ENCODE results near the gene ENG.
"Not testable (repeated sequence)": the region's sequence is repeated elsewhere in the genome, so short reads cannot be mapped to it uniquely, and the experiment has no call there.

The ENG gene

DNA sequence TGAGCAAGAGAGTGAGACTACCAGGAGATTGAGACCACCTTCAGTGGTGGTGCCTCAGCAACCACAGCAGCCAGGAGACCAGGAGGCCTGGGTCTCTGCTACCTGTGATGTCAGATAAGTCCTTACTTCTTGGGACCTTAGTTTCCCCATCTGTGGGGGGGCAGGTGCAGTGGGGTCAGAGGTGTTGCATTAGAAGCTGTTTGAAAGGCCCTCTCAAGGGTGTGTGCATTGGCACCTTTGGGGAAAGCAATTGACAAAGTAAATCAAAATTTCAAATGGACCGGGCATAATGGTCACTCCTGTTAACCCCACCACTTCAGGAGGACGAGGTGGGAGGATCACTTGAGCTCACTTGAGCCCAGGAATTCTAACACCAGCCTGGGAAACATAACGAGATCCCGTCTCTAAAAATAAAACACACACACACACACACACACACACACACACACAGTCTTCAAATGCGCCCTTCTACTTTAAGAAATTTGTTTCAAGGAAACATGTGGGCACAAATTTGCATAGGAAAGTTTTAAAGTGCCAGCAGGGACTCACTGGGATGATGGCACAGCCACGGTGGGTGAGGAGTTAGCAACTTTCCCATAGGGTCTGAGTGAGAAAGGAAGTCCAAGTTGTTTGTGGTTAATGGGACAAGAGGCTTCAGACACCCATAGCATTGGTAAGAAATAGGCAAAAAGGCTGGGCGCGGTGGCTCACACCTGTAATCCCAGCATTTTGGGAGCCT is 24.4 kb upstream of the ENG start:
- no peak for DNase-seq (ENCODE audit: low read depth)

DNA sequence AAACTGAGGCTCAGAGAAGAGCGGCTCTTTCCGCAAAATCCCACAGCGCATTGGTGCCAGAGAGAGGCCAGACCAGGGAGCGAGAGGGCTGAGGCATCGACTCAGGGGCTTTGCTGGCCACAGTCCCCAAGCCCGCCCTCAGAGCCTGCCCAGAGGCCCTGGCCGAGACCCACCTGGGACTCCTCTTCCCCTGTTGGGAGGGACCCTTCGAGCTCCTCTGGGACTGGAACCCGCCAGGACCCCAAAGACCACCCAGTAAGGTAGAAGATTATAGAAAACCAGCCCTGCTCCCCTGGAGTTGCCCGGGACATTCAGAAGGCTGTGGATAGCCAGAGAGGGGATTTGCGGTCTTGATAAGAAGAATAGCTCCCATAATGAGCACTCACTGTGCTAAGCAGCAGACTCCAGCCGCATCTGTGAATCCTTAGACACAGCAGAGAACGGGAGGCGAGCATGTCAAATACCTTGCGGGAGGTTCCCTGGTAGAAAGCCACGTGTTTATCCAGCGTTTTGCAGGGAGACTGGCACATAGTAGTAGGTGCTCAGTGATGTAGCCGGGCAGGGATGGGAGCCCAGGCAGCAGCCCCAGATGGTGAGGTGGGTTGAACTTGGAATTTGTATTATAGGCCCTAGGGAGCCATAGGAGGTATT is 23.7 kb upstream of the ENG start:
- no peak for DNase-seq (ENCODE audit: low read depth)

DNA sequence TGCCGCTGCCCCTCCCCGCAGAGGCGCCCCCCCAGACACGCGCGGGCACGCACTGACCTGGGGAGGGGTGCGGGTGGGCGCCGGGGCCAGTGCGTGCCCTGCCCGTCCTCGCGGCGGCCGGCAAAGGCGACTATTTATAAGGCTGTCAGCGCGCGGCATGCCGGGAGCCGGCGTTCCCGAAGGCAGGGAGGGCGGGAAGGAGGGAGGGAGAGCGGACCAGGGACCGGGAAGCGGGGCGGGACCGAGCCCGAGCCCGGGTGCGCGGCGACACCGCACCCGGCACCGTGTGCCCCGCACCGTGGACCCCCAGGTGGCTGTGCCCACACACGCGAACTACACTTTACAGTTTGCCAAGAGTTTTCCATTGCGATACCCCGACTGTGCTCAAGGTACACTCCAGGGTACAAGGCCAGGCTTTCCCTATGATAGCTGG is 23.1 kb upstream of the ENG start, which contains the start of gene AK1:
AK1 (minus strand) TSS at position 110 of the 433 bp plus-strand sequence. CDS start 3,058 bp downstream, outside the sequence.
- no peak for DNase-seq (ENCODE audit: low read depth)

DNA sequence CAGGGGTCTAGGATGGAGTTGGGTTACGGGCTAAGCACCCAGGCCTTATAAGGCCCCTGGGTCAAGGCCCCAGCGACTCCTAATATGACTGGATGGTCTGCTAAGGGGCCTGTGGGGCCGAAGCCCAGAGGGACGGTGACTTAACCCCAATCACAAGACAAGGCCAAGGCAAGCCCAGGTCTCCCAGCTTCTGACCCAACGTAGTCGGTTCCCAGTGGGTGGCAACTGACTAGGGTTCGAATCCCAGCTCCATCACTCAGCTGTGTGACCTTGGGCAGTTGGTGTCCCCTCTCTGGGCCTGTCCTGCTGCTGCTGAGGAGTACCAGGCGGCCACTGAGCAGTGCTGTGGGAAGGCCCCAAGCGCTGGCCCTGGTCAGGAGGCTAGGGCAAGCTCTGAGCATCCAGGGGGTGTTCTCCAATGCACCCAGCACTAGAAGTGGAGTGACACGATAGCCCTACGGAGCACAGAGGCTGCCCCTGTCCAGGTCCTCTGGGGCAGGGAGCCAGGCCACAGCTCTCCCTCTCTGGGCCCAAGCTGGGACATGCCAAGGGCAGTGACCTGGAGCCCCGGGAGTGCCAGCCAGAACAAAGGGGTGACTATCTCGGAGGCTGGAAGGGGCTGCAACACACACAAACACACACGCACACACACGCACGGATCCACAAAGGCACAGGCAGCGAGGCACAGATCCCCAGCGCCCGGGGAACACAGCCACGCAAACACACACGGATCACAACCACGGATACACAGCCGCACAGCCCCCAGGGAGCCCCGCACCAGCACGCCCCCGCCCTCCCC is 22.5 kb upstream of the ENG start:
- no peak for DNase-seq (ENCODE audit: low read depth)

DNA sequence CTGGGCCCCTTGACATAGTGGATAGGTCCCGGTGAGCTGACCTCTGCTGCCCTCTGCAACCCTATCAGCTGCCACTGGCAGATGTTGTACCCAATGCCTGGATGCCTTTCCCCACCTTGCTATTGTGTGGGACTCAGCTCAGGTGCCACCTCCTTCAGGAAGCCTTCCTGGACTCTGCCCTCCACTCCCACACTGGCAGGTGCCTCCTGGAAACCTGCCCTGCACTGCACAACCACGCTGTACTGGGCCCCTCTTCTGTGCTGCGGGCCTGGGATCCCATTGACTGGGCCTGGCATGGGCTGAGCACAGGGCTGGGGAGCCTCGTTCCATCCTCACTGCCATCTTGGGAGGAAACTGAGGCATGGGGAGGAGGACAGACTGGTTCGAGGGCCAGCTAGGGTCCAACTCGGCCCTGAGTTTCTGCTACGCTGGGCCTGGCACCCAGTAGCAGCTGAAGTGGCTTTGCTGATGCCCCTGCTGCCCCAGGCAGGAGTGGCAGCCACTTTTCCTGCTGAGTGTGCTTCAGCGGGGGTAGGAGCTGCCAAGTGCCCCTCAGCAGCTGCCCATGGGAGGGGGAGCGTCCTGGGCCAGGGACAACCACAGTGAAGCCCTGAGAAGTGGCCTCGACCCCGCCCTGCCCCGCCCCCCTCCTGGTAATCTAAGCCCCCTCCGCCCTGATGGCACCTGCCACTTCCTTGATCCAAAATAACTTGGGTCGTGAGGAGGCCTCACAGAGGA is 21.7 kb upstream of the ENG start:
- DNase-seq (ENCODE audit: low read depth) = no peak

DNA sequence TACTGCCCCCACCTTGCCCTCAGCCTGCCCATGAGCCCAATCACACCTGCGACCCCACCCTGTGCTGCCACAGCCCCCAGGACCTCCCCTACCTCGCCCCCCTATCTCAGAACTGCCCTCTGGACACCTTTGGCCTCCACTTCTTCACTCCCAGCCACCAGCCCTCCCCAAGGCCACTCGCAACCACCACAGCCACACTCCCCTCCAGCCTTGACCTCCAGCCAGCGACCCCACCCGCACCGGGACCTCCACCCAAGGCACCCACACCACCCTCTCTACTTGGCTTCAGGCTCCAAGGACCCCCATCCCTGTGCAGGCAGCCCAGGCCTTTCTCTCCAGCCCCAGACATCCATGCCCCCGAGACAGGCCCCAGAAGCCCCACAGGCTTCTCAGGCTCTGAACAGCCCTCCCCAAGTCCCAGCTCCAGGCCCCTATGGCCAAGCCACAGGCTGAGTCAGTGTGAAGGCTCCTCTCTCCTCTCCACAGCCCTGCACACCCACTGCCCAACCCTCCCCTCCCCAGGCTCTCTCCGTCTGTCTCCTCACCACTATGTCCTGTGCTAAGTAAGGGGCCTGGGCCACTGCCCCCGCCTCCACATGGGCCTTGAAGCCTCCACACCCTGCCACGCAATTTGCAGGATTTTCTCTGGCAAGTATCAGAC is 21.0 kb upstream of the ENG start:
- no peak for DNase-seq (ENCODE audit: low read depth)

DNA sequence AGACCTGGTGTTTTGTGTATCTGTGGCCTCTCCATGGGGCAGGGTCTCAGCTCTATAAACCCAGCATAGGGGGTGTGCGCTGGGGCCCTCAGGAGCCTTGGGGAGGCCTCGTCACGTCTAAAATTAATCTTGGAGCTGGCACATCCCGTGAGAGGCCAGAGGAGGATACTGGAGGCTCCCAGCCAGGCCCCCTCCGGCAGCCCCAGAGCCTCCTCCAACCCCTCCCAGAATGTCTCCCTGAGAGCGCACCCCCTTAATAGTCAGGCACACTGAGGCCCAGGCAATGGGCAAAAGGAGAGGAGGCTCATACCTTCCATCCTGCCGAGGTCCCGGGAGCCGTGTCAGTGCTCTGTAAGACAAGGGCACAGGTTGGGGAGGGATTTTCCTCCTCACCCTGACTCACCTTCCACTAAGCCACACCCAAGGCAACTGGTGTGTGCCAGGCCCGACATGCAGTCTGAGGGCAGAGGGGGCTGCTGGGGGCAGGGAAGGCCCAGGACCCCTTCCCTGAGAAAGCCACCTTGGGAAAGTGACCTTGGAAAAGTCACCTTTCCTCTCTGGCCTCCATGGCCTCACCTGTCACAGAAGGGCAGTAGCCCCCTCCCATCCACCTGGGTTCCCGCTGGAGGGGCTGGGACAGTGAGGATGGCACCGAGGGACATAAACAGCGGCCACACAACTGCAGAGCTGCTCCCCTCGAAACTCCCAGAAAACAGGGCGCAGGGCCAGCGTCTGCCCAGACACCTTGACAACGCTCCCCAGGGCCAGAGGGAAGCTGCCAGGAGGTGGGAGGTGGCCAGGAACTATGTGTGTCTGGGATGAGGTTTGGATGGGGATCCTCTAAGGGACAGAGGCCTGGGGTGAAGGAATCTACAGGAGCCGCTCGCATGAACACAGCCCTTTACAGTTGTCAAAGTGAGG is 20.1 kb upstream of the ENG start:
- DNase-seq (ENCODE audit: low read depth) = no peak

DNA sequence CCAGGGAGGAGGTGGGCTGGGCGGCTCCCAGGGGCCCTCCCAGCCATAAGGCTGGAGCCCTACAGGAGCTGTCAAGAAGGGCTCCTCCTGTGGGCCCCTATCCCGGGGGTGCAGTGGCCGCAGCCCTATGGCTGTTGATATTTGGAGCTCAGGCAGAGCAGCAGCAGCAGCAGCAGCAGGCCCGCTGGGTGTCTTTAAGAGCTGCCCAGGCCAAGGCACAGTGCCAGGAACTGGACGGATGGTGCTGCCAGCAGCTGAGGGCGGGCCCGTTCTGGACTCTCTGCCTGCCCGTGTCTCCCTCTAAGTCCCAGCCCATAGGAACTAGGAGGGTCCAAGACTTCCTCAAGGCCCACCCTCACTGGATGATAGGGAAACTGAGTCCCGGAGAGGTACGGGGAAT is 19.4 kb upstream of the ENG start:
- DNase-seq (ENCODE audit: low read depth) = no peak

DNA sequence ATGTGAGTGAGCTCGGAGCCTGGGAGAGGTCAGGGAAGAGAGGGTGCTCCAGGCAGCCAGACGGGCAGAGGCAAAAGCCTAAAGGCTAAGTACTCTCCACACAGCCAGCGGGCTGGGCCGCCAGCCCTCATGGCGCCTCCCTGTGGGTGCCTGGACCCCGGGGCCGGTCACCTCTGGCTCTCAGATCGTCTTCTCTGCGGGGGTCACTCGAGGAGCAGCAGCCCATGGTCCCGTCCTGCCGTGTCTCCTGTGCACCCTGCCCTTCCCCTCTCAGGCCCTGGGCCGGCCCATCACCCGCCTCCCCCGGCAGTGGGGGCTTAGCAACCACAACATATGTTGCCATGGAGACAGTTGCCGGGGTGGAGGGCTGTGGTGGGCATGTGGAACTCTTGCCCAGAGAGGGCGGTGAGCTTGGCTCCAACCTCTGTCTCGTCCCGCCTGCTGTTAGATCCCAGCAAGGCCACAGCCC is 18.8 kb upstream of the ENG start:
- no peak for DNase-seq (ENCODE audit: low read depth)

DNA sequence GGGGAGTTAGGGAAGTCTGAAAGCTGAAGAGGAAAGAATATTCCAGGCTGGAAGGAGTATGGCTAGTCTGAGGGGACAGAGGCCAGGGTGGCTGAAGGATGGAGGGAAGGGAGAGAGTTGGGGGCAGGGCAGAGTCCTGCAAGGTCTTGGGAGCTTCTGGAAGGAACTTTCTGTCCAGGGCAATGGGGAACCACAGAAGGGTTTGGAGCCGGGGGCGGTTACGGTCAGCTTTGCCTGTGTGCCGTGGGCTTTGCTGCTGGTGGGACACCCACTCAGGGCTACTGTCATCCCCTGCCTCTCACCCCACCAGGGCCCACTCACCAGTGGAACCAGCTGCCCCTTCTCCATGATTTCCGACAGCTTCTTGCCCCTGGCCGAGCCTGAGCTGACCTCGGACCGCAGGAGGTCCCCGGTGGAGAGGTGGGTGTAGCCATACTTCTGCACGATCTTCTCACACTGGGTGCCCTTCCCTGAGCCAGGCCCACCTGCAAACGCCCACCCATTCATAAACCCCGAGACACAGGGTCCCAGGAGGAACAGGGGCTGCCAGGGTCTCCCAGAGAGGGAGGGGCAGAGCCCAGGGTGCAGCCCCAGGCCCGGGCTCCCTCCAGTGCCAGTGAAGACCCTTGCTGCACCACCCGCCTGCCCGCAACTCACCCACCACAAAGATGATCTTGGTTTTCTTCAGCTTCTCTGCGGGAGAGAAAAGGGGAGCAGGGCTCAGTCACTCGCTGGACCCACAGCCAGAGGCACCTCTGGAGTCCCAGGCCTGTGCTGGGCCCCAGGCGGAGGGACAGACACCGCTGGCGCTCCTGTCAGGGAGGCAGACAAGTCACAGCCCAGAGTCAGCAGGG is 18.1 kb upstream of the ENG start:
- DNase-seq (ENCODE audit: low read depth) = no peak

DNA sequence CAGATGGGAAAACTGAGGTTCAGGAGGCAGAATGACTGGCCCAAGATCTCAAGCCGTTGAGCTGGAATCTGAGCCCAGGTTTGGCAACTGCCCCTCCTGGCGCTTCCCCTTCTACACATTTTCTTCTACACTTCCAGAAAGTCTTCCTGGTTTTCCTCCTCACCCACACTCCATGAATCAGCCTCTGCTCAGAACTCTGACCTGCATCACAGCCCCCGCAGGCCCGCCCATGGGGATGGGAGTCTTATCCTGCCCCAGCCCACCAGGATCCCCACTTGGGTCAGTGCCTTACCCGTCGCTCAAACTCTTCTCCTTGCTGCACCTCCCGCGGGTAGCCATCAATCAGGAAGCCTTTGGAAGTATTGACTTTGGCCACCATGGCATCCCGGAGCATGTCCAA is 17.1 kb upstream of the ENG start:
- no peak for DNase-seq (ENCODE audit: low read depth)

DNA sequence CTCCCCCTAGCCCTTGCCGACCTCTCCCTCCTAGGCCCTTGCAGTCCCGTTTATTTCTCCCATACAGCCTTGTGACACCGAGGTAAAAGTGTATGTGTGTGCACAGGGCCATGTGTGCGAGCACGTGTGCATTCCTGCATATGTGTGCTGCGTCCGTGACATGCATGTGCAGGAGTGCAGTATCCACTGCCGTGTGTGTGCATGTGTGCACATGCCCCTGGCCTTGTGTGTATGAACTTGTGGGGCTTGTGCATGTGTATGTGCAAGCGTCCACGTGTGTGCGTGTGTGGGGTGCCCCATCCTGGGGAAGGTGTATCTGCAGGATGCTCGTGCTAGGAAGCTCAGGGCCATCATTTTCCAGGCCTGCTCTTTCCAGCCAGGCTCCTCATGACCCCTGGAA is 16.4 kb upstream of the ENG start:
- DNase-seq (ENCODE audit: low read depth) = no peak

DNA sequence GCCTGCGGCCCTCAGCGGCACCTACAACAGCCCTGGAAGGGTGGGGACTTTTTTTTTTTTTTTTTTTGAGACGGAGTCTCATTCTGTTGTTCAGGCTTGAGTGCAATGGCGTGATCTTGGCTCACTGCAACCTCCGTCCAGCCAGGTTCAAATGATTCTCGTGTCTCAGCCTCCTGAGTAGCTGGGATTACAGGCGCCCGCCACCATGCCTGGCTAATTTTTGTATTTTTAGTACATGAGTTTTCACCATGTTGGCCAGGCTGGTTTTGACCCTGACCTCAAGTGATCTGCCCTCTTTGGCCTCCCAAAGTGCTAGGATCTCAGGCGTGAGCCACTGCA is 15.7 kb upstream of the ENG start:
- not testable (repeated sequence) for DNase-seq (ENCODE audit: low read depth)

DNA sequence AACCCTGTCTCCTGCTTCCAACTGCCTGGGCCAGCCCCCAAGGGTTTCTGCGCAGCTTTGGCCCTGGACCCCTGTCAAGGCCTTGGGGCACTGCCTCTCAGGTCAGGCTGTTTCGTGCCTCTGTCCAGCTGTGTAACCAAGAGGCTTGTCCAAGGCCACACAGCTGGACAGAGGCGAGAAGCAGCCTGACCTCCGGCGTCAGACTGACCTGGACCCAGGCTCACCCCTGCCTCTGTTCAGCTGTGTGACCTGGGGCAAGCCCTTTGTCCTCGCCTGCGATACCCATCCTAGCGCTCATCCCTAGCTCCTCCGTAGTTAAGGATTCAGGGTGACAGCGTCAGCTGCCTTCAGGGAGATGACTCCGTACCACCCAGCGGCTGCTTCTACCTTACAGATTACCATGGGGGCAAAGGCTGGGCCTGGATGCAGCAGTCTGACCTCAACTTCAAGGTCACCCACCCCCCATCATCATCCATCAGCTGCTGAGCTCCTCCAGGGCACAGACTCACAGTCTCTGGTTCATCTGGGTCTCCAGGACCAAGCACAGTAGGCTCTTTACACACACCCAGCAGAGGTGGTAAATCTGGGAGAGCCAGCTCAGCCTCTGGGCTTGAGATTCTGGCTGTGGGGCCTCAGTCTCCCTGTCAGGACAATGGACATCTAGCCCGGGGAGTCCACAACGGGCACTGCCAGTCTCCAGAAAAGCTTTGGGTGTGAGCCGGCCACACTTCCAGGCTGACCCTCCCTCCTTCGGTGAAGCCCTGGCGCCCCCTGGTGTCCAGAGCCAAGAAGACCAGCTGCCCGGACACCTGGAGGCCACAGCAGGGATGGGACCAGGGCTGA is 15.1 kb upstream of the ENG start:
- DNase-seq (ENCODE audit: low read depth) = peak; percentile 64

DNA sequence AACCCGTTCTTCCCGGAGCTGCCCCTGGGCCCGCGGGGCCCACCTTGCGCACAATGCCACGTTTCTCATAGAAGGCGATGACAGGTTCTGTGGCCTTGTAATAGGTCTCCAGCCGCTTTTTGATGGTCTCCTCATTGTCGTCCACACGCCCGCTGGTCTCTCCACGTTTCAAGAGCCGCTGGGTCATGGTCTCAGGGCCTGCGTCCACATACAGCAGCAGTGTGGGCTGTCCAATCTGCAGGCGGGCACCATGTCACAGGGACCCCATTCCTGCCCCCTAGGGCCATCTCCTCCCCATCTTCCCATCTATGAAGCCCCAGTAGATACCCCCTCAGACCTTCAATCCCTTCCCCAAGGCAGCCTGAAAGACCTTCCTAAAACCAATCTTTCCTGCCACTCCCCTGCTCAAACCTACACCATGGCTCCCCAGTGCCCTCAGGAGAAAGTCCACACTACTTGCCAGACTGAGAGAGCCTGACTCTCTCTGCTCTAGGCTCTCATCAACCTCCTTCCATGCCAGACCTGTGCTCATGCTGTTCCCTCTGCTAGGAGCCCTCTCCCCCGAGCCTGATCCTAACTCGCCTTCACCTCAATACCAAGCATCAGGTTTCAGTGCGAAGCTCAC is 13.9 kb upstream of the ENG start:
- DNase-seq (ENCODE audit: low read depth) = no peak

DNA sequence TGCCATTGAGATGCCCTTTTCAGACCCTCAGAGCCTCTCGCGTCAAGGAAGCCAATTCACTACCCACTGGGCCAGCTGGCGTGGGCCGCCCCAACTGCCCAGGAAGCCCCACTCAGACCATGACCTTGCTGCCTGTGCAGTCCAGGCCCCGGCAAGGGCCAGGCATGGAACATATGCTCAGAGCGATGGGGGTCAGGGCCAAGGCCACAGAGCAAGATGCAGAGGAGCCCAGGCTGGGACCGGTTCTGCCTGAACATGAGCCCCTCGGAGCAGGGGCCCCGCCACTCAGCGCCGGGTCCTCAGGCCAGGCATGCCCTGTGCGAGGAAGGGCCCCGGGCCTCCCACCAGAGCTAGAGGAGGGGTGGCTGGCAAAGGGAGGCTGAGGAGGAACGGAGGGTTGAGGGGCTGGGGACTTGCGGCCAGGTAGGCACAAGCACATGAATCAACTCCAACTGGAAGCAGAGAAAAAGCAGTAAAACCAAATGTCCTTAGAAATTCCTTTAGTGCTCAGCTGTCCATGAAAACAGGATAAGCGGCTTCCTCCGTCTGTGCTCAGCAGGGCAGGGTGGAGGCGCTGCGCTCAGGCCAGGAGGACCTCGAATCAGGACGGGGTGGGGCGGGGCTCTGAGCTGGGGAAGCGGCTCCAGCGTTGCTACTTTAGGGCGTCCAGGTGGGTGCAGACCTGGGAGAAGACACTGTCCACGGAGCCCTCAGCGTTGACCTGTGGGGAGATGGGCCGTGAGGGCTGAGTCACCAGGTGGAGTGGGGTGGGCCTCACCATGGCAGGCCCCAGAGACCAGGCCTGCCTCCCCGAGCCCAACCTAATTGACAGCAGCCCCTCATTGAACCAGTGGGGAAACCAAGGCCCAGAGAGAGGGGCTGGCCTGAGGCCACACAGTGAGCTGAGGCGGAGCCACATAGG is 13.2 kb upstream of the ENG start:
- no peak for DNase-seq (ENCODE audit: low read depth)

DNA sequence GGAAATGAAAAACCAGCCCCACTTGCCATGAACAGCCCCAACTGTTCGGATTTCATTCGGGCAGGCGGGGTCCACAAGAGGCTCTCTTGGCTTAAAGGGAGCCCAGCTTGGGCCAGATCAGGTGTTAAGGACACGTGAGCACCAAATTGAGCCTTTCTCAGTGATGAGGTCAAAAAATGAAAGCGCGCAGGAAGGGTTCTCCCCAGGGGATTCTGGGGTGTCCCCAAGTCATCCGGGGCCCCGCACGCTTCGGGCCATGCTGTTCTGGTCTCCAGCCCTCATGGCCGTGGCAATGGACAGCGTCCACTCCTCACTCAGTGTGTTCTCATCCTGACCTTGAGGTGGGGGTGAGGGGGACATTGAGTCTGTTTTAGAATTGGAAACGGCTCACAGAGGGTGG is 12.1 kb upstream of the ENG start:
- no peak for DNase-seq (ENCODE audit: low read depth)

Measured in stimulated activated CD4-positive, alpha-beta T cell treated with anti-CD3 and anti-CD28 coated beads, Interleukin-2, amount 100 ng/mL, for 4 hours (primary cell).